Activated CD4-positive, CD25-positive, alpha-beta regulatory T cell (primary cell): Measurements from ENCODE around the gene GTPBP6.
A peak's percentile ranks its signal among the peaks of the same experiment; 100 is the strongest.

Experiments
- DNase-seq, 4 experiments: peaks; one replicate each; lab custom pipeline; 2025; lab: John Stamatoyannopoulos, UW

Gene GTPBP6, protein sequence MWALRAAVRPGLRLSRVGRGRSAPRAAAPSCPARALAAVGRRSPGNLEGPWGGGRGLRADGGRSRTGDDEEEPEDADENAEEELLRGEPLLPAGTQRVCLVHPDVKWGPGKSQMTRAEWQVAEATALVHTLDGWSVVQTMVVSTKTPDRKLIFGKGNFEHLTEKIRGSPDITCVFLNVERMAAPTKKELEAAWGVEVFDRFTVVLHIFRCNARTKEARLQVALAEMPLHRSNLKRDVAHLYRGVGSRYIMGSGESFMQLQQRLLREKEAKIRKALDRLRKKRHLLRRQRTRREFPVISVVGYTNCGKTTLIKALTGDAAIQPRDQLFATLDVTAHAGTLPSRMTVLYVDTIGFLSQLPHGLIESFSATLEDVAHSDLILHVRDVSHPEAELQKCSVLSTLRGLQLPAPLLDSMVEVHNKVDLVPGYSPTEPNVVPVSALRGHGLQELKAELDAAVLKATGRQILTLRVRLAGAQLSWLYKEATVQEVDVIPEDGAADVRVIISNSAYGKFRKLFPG

DNA sequence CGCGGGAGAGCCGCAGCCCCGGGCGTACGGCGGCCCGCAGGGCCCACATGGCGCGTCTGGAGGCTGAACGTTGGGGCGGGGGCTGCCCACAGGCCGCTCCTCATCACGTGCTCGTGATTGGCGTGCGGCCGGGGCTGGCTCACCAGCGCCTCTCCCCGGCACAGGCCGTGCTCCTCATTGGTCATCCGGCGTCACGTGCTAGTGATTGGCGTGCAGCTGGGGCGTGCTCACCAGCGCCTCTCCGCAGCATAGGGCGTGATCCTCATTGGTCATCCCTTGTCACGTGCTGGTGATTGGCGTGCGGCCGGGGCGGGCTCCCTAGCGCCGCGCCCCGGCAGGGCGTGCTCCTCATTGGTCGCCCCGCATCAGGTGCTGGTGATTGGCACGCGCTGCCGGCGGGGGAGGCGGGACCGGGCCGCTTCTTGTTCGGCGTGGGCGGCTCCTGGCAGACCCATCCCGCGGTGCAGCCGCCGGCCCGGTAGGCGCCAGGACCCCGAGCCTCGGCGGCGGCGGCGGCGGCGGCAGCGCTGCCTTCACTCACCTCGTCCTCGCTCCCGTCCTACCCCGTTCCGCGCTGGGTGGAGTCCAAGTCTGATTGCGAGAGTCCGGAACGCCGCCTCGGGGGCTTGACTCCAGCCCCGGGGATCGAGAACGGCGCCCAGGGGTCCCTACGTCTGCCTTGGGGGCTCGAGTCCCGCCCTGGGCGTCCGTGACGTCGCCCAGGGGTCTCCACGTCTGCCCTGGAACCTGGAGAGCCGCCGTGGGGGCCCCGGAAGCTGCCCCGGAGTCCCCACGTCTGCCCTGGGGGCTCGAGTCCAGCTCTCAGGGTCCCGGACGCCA, at the start of gene GTPBP6:
TSS of gene GTPBP6 (minus strand) at position 58 of the 840 bp plus-strand sequence. CDS start at position 49, 9 bp downstream.
- no peak for DNase-seq

DNA sequence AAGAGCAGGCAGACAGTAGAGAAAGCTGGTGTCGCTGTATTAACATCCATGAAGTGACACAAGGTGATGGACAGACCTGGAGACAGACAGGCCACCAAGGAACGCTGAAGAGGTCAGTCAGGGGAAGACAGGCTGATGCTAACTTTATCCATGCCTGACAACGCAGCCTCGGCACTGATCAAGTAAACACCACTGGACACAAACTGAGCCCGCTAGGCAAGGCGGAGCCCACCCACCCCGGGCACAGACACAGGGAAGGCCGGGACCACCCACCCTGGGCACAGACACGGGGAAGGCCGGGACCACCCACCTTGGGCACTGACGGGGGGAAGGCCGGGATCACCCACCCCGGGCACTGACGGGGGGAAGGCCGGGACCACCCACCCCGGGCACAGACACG, 49.3 kb upstream of the GTPBP6 start:
- no peak for DNase-seq

DNA sequence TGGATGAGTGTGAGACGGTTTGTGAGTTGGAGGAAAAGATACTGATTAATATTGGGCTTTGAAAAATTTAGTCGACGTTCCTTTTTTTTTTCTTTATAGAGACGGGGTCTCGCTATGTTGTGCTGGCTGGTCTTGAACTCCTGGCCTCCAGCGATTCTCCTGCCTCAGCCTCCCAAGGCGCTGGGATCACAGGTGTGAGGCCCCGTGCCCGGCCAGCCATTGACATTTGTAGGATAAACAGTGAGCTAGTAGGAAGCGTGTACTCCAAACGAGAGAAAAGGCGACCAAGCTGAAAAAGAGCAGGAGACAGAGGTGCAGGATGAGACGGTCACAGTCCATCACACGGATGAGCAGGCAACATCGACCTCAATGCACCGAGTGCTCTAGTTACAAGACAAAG, 48.8 kb upstream of the GTPBP6 start:
- no peak for DNase-seq

DNA sequence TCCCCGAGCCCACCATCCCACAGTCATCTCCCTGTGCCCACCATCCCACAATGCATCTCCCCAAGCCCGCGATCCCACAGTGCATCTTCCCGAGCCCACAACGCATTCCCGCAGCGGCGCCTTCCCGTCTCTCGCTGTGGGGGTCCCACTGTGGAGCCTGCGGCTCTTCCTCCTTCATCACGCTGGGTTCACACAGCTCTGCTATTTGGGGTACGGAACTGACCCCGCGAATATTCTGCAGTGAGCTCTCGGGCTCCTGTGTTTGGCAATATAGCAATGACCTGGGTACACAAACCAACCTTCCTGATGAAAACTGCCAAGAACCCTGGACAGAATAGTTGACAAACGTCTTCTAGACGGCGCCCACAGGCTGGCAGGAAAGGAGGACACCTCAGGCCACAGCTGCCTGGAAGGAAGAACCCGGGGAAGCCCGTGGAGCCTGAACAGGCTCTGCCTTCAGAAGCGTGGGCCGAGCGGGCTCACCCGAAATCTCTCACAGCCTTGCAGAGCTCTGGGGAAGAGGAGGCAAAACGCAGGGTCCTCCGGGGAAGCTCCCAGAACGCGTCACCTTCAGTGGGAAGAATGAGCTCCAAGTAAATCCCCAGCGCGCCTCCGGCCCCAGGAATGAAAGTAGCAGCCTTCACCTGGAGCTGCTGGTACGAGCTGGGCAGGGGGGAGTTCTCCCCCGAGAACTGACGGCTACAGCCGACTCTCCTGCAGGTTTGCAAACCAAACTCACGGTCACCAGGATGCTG, 45.2 kb upstream of the GTPBP6 start:
- no peak for DNase-seq

DNA sequence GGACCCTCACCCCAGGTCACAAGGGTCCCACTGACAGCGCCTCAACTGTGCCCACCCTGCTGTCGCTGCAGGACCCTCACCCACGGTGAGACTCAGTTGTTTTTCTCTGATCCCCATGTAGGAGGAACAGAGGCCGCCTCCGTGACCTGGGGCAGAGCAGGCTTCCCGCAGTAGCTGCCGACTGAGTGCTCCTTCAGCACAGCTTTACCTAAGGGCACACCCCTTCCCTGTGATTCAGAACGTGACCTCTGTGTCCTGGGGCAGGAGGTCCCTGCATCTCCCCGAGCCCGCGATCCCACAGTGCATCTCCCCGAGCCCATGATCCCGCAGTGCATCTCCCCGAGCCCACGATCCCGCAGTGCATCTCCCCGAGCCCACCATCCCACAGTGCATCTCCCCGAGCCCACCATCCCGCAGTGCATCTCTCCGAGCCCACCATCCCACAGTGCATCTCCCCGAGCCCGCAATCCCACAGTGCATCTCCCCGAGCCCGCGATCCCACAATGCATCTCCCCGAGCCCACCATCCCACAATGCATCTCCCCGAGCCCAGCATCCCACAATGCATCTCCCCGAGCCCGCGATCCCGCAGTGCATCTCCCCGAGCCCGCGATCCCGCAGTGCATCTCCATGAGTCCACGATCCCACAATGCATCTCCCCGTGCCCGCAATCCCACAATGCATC, 44.5 kb upstream of the GTPBP6 start:
- no peak for DNase-seq

DNA sequence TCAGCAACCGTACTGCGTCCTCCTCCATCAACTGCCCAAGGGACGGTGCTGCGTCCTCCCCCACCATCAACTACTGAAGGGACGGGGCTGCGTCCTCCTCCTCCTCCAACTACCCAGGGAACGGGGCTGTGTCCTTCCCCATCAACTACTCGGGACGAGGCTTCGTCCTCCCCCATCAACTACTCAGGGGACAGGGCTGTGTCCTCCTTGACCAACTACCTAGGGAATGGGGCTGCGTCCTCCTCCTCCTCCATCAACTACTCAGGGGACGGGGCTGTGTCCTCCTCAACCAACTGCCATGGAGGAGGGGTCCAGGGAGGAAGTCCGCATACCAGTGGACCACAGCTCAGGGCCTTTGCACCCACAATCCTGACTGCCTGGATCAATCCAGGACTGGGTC, 43.8 kb upstream of the GTPBP6 start:
- no peak for DNase-seq

DNA sequence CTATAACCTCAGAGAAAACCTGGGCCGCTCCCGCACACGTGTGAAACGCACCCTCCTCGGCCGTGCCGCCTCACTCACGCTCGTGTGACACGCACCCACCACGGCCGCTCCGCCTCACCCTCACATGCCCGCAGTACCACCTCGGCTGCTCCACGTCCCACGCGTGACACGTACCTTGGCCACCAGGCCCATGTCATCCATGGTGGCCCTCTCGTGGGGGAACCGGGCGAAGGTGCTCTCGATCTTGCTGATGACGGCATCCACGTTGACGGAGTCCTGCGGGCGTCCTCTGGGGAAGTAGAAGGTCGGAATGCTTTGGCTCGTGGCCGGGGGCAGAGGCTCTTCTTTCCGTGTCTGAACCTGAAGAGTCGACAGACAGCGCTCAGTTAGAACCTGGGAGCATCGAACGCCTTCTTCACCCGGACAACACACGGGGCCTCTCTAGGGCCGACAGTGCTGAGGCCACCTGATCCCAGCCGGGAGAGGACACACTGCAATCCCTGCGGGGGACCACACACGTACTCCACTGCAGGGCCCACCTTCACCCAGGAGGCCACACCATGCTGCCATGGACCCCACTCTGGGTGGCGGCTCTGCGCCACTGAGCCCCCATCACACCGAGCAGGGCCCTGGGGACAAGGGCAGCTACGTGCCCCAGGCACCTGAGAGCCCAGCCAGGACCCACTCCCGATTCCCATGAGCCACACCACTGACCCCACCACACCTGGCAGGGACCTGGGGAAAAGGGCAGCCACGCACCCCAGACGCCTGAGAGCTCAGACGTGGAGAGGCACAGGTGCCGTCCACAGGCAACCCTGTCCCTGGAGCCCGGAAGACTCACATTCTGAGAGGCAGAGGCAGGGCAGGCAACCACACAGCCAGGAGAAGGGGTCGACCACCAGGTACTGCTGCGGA, 42.9 kb upstream of the GTPBP6 start:
- DNase-seq: no peak

DNA sequence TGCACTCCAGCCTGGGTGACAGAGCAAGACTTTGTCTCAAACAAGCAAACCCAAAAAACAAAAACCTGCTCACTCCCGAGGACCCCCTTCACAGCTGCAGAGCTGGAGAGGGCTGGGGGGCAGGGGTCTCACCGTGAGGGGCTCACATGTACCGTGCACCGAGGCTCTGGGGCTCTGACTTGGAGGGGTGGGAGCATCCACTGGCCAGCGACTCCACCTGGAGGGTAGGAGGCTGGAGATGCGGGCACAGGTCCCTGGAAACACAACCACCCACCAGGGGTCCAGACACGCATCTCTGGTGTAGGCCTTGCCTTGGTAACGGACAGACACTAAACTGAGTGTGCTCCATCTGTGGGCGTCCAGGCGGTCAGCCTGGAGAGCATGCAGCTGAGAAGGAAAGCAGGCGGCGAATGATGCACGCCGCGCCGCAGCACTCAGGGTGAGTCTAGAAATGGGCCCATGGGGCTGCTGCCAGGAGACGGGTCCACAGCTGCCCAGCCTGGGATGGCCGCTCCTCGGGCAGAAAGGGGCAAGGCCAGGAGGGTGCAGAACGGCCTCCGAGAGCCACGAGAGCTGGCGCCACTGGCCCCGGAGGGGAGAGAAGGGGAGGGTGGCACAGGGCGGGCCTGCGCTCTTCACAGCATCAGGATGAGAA, 42.0 kb upstream of the GTPBP6 start:
- DNase-seq: no peak

DNA sequence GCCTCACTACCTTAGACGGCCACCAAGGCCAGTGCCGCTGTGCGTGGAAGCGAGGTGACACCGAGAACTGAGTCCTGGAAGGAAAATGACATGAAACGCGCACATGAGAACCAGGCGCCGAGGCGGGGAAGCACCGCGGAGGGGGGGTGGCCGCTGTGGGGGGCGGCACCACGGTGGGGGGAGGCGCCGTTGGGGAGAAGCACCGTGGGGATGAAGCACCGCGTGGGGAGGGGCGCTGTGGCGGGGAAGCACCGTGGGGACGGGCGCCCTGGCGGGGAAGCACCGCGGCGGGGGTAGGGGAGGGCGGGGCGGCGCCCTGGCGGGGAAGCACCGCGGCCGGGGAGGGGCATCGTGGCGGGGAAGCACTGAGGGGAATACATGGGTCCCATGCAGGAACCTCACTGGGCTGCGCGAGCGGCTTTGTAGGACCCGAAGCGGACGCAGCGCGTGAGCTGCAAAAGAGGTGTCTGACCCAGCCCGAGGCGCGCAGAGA, 40.1 kb upstream of the GTPBP6 start:
- peak in 1 of 4 experiments; percentile 1 for DNase-seq

DNA sequence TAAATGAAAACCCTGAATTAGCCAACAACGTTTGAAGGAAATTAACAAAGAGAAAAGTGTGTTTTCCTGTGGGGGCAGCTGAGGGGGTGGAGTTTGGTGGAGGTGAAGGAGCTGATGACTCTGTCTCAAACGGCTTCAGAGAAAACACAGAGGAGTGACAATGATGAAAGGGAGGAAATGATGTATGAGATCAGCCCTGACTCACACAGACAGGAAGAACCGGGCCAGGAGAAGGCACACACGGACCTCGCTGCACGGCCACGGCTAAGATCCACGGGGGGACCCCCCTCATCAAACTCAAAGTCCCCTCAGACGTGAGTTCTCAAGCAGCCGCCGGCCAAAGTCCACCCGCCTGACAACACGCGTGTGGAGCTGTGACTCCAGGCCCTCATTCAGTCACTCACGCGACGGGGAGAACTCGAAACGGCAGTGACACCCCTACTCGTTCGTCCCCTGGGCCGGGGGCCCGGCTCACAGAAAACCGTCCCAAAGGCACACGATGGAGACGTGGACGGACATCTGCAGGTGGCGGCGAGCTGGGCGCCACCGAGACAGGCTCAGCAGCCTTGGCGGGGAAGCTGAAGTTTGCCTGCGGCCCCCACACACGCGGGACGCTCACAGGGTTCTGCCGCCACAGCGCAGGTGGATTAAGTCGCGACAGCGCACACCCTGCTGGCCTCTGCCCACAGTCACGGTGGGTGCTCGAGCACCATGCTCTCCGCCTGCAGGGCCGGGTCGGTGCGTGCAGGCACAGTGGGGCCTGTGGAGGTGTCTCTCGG, 39.3 kb upstream of the GTPBP6 start:
- DNase-seq: peak in 2 of 4 experiments; percentile 7 to 15

DNA sequence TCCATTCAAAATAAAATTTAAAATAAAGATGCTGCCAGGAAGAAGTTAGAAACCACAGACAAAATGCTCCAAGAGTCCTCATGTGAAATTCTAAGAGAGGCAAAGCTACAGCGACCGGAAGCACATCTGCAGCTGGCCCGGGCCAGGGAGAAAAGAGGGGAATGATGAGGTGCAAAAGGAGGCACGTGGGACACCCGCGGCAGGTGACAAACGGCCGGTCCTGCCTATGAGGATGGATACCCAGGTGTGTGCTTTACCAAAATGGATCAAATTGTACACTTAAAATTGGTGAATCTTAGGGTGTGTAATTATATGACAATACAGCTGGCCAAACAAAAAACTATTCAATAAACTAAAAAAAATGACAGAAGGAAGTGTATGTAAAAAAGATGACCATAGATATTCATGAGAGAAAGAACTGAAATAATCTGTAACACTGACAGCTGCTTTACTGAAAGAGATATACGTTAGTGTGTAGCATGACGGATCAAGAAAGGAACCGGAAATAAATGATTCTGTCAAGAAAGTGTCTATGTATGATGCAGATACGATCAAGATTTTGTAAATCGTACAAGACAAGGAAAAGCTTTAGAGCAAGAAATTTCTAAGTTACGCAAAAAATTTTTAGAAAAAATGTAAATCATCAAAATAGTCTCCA, 38.6 kb upstream of the GTPBP6 start:
- no peak for DNase-seq

DNA sequence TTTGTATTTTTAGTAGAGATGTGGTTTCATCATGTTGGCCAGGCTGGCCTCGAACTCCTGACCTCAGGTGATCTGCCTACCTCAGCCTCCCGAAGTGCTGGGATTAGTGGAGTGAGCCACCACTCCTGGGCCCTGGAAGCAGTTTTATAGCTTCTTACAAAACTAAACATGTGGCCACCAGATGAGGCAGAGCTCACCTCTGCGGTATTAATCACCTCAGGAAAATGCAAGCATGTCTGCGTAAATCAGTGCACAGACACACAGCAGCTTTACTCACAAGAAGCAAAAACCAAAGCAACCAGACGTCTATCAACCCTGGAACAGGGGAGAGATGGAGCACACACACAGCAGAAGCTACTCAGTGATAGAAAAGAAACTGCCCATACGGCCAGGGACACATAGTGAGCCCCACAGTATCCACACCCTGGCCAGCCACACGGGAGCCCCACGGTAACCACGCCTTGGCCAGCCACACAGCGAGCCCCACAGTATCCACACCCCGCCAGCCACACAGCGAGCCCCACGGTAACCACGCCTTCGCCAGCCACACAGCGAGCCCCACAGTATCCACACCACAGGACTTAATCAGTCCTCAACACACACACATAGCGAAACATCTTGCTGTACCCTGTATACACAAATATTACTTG, 37.9 kb upstream of the GTPBP6 start:
- no peak for DNase-seq

DNA sequence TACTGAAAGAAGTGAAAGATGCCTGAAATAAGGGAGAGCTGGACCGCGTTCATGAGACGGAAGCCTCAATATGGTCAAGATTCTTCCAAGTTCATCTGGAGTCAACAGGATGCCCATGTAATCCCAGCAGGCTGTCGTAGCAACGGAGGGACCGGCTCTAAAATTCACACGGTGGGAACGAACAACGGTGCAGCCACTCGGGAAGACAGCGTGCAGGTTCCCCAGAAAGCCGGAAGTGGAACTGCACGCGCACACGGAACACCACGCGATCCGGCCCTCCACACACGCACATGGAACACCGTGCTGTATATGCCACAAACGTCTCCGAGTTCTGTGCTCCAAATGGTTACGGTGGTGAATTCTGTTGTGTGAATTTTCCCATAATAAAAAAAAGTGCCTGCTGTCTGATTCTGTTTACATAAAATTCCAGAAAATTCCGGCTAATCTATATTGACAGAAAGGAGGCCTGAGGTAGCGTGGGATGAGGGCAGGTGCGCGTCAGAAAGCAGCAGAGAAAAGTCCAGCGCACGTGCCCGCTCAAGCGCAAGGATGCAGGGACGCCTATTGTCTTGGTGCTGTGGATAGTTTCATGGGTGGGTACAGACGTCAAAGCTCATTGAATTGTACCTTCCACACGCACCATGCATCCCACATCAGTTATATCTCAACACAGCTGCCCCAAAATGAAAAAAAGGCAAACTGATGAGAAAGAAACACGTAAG, 36.9 kb upstream of the GTPBP6 start:
- no peak for DNase-seq

DNA sequence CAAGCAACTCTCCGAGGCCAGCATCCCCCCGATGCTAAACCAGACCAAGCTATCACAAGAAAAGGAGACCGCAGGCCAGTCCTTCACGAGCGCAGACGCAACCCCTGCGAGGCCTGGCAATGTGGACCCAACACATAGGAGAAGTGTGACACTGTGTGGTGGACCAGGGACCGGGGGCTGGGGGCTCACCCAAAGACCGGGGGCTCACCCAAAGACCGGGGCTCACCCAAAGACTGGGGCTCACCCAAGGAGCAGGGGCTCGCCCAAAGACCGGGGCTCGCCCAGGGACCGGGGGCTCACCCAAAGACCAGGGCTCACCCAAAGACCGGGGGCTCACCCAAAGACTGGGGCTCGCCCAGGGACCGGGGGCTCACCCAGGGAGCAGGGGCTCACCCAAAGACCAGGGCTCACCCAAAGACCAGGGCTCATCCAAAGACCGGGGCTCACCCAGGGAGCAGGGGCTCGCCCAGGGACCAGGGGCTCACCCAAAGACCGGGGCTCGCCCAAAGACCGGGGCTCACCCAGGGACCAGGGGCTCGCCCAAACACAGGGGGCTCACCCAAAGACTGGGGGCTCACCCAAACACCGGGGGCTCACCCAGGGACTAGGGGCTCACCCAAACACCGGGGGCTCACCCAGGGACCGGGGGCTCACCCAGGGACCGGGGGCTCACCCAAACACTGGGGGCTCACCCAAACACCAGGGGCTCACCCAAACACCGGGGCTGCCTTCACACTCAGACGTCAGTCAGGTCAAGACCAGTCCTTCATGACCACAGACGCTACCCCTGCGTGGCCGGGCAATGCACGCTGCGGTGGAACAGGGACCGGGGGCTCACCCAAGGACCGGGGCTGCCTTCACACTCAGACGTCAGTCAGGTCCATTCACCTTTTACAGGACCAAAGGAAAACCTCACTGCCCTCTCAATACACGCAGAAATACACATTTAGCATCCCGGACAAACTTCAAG, 35.3 kb upstream of the GTPBP6 start:
- no peak for DNase-seq

DNA sequence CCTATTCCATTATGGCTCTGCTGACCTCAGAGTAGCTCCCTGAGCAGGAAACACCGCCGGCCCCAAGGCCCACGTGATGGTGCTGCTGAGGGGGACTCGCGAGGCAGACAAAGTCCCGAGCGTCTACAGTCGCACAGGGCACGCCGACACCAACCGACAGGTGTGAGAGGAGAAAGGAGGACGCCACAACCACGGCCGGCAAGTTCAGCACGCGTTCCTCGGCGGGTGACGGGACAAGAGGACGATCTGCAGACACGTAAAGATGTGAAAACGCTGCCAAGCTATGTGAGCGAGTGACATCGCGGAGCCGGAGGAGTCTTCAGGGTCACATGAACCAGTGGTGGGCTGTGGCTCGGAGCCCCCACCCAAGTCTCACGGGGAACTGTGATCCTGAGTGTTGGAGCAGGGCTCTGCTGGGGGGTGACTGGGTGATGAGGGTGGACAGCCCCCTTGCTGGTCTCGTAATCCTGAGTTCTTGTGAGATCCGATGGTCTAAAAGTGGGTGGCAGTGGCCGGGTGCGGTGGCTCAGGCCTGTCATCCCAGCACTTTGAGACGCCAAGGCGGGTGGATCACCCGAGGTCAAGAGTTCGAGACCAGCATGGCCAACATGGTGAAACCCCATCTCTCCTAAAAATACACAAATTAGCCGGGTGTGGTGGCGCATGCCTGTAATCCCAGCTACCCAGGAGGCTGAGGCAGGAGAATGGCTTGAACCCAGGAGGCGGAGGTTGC, 34.2 kb upstream of the GTPBP6 start:
- DNase-seq: no peak
